DMS153 treated with DMSO at 0.1 percent for 48 hours (cell line): ENCODE data around the gene IL4.

ENCODE experiments used
- DNase-seq: peaks from one replicate; lab custom pipeline; 2025; ENCODE audit not compliant: unreplicated experiment; lab: John Stamatoyannopoulos, UW

IL4 gene

DNA sequence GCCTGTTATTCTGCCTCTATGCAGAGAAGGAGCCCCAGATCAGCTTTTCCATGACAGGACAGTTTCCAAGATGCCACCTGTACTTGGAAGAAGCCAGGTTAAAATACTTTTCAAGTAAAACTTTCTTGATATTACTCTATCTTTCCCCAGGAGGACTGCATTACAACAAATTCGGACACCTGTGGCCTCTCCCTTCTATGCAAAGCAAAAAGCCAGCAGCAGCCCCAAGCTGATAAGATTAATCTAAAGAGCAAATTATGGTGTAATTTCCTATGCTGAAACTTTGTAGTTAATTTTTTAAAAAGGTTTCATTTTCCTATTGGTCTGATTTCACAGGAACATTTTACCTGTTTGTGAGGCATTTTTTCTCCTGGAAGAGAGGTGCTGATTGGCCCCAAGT, 301 bp upstream of the IL4 start:
- no peak for DNase-seq

DNA sequence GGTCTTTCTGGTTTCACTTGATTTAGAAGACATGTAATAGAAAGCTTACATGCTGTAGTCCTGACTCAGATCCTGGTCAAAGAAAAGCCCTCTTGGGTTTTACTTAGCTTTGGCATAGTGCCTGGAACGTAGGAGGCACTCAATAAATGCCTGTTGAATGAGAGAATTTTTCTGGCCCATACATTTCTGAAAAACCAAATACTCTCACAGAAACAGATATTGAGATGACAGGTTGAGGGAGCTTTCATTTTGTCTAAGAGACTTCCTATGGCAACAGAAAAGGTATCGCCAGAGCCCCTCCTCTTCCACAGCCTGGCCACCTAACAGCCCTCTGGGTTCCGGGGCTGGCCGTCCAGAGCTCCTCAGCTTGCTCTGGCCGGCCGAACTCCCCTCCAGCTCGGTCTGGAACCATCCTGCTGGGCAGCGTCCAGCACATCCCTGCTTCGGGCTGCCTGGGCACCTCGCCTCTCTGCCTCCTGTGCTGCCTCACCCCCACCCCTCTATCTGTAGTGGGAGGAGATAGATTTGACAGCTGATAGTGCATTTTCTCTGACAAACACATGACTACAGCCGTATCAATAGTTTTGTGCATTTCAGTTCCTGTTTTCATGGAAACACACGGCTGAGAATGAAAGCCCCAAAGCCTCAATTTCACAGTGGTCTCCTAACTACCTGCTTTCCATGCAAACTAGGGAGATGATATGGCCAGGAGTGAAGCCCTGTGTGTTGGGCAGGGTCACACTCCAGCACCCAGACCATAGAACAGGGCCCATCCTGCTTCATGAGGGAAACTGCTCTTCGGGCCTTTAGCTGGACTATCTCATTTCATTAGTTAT, 1.1 kb downstream of the IL4 start:
- DNase-seq, result no peak

DNA sequence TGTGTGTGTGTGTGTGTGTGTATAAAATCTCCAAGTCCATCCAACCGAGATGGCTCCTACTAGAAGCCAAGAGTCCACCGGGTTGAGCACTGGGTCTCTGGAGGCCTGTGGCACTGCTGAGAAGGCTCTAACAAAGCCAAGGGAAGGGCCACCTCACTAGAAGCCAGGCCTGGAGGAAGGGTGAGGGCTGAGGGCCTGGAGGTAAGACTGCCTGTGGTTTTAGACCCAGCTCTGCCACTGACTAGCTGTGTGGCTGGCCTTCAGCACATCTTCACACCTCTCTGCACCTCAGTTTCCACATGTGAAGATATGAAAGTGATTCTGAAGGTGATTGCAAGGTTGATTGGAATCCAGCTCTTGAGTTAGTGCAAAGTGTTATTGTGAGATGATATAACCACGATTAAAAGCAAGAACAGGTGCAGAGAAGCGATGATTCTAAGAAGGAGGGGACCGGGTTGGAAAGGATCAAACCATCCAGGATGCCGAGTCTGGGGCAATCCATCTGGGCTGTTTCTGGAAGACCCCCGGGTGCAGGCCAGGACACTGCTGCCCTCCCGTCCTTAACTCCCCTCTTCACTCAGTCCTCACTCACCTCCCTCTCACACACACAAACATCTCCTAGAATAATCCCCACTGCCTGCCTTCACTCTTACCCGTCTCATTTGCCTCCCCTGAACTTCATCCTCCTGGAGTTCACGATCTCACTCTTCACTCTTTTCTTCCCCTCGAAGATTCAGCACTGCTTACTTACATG, 2.3 kb downstream of the IL4 start:
- DNase-seq, result no peak

GRCh38 chr5:132677191-132677590, 3.4 kb downstream of the IL4 start:
- no peak for DNase-seq

DNA sequence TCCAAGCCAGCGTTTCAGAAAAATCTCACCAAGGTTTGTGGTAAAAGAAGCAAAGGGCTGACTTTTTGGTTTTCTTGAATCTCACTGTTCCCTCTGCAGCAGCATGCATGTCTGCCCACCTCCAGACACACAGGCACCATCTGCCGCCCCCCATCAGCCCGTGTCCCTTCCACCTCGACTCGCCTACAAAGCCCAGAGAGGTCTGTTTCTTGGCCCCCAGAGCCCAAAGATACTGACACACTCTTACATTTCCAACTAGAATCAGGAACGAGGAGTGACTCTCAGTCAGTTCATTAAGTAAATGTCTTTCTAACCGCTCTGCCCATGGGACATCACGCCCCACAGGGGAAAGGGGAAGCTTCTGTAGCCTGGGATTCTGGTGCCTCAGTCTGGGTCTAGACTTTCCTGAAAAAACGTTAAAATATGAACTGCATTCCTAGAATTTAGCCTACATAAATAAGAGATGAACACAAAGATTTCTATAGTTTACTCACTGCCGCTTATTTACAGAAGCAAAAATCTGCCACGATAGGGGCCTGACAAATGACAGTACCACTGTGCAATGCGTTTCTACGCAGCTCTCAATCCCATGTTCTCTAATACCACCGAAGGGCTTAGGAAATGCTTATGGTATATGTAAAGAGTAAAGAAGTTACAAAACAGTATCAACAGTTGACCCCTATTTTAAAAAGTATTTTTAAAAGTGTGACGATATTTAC, 4.1 kb downstream of the IL4 start:
- DNase-seq, result no peak

DNA sequence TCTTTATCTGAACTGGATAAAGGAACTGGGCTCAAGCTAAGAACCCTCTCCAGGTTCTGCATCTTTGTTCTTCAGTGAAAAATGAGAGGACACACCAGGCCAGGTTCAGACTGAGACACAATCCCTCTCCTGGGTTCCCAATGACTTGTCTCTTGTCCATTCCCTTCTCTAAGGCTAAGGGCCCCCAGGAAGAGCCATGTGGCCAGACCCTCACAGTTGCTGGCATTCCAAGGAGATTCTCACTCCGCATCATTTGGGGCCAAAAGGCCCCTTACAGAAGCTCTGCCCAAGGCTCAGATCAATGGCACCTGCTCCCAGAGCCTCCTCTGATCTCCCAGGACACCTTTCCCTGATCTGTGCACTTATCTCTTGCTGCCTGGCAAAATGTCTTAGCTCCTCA, 4.9 kb downstream of the IL4 start:
- no peak for DNase-seq

DNA sequence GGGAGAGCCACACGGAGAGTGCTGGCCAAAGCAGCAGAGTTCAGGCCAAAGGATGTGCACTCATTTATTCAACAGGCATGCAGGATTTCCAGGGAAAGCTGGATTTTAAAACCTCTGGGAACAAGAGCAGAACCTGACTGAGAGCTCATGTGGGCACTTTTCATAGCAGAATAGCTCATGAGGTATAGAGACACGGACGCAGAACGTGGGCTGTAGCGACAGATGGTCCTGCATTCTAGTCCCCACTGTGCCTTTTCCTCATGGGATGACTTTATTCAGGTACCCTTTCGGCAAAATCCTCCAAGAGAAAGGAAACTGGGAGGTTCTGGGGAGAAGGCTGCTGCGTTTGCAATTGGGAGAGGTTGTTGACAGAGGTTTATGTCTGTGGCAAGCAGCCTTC, 5.4 kb downstream of the IL4 start:
- no peak for DNase-seq

- DNase-seq, result no peak
Observed at GRCh38 chr5:132679717-132680380, 6.1 kb downstream of the IL4 start.

- DNase-seq, result no peak
Observed at GRCh38 chr5:132680780-132681475, 7.1 kb downstream of the IL4 start.

DNA sequence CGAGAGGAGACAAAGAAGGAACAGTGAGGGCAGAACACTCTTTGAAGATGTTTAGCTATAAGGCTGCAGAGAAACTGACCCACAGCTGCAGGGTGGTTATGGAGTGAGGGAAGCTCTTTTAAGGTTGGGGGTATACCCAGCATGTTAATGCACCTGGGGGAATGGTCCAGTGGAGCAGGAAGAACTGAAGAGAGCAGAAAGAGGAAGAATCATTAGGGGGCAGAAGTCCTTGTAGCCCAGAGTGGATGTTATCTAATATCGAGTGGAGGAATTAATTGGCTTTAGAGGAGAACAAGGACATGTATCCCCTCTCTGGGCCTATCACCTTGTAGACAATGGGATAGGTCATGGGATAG, 7.7 kb downstream of the IL4 start:
- DNase-seq, result no peak

- no peak for DNase-seq
Observed at GRCh38 chr5:132681983-132682382, 8.2 kb downstream of the IL4 start.

DNA sequence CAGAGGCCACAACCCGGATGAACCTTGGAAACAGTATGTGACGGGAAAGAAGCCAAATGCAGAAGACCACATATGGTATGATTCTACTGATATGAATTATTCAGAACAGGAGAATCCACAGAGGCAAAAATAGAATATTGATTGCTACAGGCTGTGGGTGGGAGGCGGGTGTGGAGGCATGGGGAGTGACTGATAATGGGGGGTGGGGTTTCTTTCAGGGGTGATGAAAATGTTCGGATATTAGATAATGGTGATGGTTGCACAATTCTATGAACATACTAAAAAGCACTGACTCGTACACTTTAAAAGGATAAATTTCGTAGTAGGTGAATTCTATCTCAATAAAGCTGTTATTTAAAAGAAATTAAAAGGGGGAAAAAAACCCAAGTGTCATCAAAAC, 10.7 kb downstream of the IL4 start:
- no peak for DNase-seq

DNA sequence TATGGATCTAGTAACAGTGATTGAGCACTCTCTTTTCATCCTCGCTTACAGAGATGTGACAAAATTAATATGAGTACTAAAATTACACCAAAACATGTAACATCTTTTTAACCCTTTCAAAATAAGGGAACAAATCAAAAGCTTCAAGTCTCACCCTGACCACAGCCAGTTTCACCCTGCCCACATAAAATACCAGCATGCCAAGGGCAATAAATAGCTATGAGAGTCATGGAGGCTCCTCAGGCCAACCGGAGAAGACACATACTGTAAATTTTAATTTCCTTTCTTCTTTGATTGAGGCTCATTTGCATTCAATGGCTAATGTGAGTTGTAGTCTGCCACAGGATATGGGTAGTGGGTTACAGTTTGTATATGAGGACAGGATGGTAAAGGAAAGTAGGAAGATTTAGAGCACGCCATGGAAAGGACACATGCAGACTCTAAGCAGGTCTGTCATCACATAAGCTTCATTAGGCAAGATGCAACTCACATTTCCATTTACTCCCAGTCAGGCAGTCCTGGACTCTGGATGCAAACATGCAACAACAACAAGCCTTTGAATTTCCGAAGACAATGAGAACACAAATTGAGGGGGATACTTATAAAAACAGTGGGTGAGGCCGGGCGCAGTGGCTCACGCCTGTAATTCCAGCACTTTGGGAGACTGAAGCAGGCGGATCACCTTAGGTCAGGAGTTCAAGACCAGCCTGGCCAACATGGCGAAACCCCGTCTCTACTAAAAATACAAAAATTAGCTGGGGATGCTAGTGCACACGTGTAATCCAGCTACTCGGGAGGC, 11.3 kb downstream of the IL4 start:
- no peak for DNase-seq

DNA sequence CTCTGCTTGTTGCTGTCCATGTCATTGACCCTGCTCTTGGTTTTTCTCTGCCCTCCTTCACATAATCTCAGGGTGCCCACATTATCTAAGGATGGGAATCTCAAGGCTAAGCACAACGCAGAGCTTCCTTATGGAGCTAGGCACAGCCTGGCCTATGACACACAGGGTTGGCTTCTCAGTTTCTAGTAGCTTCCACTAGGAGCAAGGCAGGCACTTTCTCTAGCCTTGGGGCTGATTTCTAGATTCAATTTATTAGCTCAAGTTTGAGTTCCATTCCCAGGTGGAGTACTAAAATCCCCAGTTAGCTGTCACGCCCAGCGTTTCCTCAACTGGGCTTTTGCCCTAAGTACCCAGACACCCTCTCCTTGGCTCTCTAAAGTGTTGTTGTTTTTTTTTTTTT, 12.4 kb downstream of the IL4 start:
- no peak for DNase-seq

- no peak for DNase-seq
Observed at GRCh38 chr5:132687995-132688394, 14.2 kb downstream of the IL4 start.

- DNase-seq, result no peak
Observed at GRCh38 chr5:132688536-132689339, 14.9 kb downstream of the IL4 start.

DNA sequence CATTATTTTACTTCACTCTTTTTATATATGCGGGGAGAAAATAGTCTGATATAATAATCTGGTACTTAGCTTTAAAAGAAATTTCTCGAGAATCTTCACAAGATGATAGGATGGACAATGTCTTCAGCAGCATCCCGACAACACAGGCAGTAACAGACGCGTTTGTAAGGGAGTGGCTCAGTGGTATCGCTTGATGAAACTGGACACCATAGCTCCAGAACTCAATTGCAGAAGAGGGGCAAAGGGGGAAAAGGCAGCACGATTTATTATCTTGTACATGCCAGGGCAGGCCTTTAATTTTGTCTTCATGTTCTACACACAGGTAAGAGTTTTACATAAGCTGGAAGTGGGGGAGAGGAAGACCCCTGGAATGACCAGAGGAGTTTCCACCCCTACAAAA, 15.7 kb downstream of the IL4 start:
- no peak for DNase-seq

DNA sequence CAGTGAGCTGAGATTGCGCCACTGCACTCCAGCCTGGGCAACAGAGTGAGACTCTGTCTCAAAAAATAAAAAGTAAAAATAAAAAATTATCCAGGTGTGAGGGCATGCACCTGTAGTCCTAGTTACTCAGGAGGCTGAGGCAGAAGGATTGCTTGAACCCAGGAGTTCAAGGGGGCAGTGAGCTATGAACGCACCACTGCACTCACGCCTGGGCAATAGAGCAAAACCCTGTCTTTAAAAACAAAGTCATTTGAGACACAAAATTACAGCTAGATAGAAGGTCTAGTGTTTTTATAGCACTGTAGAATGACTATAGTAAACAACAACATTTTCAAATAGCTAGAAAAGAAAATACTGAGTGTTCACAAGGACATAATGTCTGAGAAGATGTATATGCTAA, 16.4 kb downstream of the IL4 start:
- no peak for DNase-seq
